ENCODE data around the gene SPACA6. TPM values are rescaled to one million over a fixed set of nuclear protein-coding genes. Genes with fewer than 3 reads are reported as not detected.

SPACA6 gene
- polyA plus RNA-seq, 1 experiment = 8.5 TPM

DNA sequence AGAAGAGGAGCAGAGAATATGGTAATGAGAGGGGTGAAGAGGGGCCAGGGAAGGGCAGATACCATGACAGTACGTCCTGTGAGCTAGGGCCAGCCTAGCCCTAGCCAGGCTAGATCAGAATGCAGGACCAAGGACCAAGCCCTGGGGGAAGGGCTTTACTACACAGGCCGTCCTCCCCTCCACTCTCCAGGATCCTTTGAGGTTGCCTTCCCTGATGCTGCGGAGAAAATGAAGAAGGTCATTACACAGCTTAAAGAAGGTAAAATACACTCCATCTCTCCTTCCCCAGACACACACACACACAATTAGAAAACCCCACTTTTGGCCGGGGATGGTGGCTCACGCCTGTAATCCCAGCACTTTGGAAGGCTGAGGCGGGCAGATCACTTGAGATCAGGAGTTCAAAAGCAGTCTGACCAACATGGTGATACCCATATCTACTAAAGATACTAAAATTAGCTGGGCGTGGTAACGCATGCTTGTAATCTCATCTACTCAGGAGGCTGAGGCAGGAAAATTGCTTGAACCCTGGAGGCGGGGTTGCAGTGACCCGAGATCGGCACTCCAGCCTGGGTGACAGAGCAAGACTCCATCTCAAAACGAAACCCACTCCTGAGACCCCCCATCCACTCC is 8.5 kb downstream of the SPACA6 start:
- no peaks in the 10 kb centered on the region for H3K27me3 ChIP-seq (ENCODE audit: control insufficient read depth, insufficient read depth, low read length)
- no peak overlapping the region for H3K4me3 ChIP-seq (ENCODE audit: low read depth, low read length)
- TF ChIP-seq, protein P1, sequence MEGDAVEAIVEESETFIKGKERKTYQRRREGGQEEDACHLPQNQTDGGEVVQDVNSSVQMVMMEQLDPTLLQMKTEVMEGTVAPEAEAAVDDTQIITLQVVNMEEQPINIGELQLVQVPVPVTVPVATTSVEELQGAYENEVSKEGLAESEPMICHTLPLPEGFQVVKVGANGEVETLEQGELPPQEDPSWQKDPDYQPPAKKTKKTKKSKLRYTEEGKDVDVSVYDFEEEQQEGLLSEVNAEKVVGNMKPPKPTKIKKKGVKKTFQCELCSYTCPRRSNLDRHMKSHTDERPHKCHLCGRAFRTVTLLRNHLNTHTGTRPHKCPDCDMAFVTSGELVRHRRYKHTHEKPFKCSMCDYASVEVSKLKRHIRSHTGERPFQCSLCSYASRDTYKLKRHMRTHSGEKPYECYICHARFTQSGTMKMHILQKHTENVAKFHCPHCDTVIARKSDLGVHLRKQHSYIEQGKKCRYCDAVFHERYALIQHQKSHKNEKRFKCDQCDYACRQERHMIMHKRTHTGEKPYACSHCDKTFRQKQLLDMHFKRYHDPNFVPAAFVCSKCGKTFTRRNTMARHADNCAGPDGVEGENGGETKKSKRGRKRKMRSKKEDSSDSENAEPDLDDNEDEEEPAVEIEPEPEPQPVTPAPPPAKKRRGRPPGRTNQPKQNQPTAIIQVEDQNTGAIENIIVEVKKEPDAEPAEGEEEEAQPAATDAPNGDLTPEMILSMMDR (IDR thresholded peaks at IDR 0.05; ENCODE audit: insufficient read depth, low read depth, low read length) = no peak
- ChIA-PET POLR2A (no interaction called here), CTCF (interaction anchor here (0.6 to 1.2 kb wide), 2 partner anchors 25 to 76 kb away, joined by 3 to 4 read pairs; no protein-coding TSS in a partner anchor)
- peaks cover 27% of the 10 kb centered on the region for H3K36me3 ChIP-seq (ENCODE audit: control insufficient read depth, insufficient read depth, low read length)
- DNase-seq (ENCODE audit: low read depth) = no peak

DNA sequence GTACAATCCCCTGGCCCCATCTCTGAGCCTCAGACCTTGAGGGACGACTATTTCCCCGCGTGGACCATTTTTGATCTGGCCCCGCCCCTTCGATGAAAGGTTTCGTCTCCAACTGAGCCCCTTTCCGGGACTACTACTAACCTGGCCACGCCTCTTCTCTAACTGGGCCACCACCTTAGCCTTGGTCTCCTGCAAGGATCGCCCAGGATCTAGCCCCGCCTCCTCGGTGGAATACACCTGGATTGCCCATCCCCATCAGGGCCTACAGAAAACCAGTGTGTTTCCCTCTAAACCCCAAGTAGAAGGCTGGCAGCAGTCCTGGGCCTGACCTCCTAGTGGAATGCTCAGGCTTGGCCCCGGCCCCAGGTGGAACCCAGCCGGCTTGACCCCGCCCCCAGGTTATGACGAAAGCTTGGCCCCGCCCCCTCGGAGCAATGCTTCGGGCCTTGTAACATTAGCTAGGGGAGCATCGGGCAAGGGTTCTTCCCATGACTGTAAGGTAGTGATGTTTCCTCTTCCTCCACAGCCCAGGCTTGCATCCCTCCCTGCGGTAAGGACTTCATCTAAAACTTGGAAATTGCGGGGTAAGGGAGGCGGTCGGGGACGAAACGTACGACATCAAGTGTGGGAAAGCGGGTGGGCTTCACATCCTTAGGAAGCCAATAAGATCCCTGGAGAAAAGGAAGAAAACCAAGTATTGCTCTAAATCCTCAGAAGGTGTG is 9.1 kb downstream of the SPACA6 start:
- POLR2A ChIA-PET = no interaction called here
- Histone ChIP-seq H3K27me3 (ENCODE audit: control insufficient read depth, insufficient read depth, low read length) (no peaks in the 10 kb centered on the region), H3K36me3 (ENCODE audit: control insufficient read depth, insufficient read depth, low read length) (peaks cover 27% of the 10 kb centered on the region), H3K4me3 (ENCODE audit: low read depth, low read length) (no peak overlapping the region)
- DNase-seq (ENCODE audit: low read depth) = no peak
- CTCF ChIA-PET = interaction anchor here (1.2 to 1.4 kb wide), 2 partner anchors 8 to 75 kb away, joined by 3 to 4 read pairs; no protein-coding TSS in a partner anchor
- TF ChIP-seq, protein P1 (IDR thresholded peaks at IDR 0.05; ENCODE audit: insufficient read depth, low read depth, low read length) = no peak

GRCh38 chr19:51702825-51703574 is 9.9 kb downstream of the SPACA6 start:
- POLR2A ChIA-PET = interaction anchor here (0.6 kb wide), 1 partner anchor 898 kb away, joined by 3 read pairs; no protein-coding TSS in a partner anchor
- no peak for DNase-seq (ENCODE audit: low read depth)

GRCh38 chr19:51703575-51704515 is 10.7 kb downstream of the SPACA6 start:
- H3K27me3 ChIP-seq (ENCODE audit: control insufficient read depth, insufficient read depth, low read length) = no peaks in the 10 kb centered on the region
- CTCF ChIA-PET = interaction anchor here (0.6 to 1.4 kb wide), 6 partner anchors 9 to 282 kb away, joined by 3 to 4 read pairs (median 4); no protein-coding TSS in a partner anchor
- DNase-seq (ENCODE audit: low read depth) = peak; percentile 65
- H3K36me3 ChIP-seq (ENCODE audit: control insufficient read depth, insufficient read depth, low read length) = peaks cover 26% of the 10 kb centered on the region
- TF ChIP-seq, protein P1 (IDR thresholded peaks at IDR 0.05; ENCODE audit: insufficient read depth, low read depth, low read length) = peak; percentile 68
- peak overlapping the region; percentile 57 for H3K4me3 ChIP-seq (ENCODE audit: low read depth, low read length)
- POLR2A ChIA-PET = interaction anchor here (0.6 kb wide), 1 partner anchor 899 kb away, joined by 3 read pairs; no protein-coding TSS in a partner anchor

More at GRCh38 chr19:51702825-51703574, 9.9 kb downstream of the SPACA6 start:
- no peak overlapping the region for H3K4me3 ChIP-seq (ENCODE audit: low read depth, low read length)
- H3K27me3 ChIP-seq (ENCODE audit: control insufficient read depth, insufficient read depth, low read length) = no peaks in the 10 kb centered on the region
- CTCF ChIA-PET = interaction anchor here (1.3 to 1.4 kb wide), 2 partner anchors 9 to 75 kb away, joined by 3 read pairs; no protein-coding TSS in a partner anchor
- TF ChIP-seq, protein P1 (IDR thresholded peaks at IDR 0.05; ENCODE audit: insufficient read depth, low read depth, low read length) = no peak
- peaks cover 27% of the 10 kb centered on the region for H3K36me3 ChIP-seq (ENCODE audit: control insufficient read depth, insufficient read depth, low read length)

Measured in BJ (cell line).